GM21737 (cell line): ENCODE data around the gene TXNRD2.

ENCODE experiments used
- ATAC-seq: cut with Tn5 transposase; IDR thresholded peaks from one replicate; pipeline ENCODE4 v1.9.1; 2021; ENCODE audit warnings: mild to moderate bottlenecking, moderate library complexity; ENCODE audit not compliant: unreplicated experiment

TXNRD2 gene

GRCh38 chr22:19905347-19906276, 36.0 kb downstream of the TXNRD2 start:
- no peak for ATAC-seq

GRCh38 chr22:19904935-19905334, 36.7 kb downstream of the TXNRD2 start:
- ATAC-seq: no peak

- ATAC-seq: no peak
These were observed 37.3 kb downstream of the TXNRD2 start for GRCh38 chr22:19904174-19904856.

- ATAC-seq: no peak
These were observed 38.1 kb downstream of the TXNRD2 start for GRCh38 chr22:19903513-19903912.

- no peak for ATAC-seq
These were observed 38.6 kb downstream of the TXNRD2 start for GRCh38 chr22:19903031-19903430.

- ATAC-seq: no peak
These were observed 39.3 kb downstream of the TXNRD2 start for GRCh38 chr22:19902245-19902715.

- no peak for ATAC-seq
These were observed 39.9 kb downstream of the TXNRD2 start for GRCh38 chr22:19901577-19902244.

GRCh38 chr22:19900707-19901436, 40.7 kb downstream of the TXNRD2 start:
- no peak for ATAC-seq

GRCh38 chr22:19898831-19899567, 42.6 kb downstream of the TXNRD2 start:
- ATAC-seq: no peak

GRCh38 chr22:19898145-19898544, 43.5 kb downstream of the TXNRD2 start:
- ATAC-seq: no peak

GRCh38 chr22:19897726-19898125, 43.9 kb downstream of the TXNRD2 start:
- no peak for ATAC-seq

- ATAC-seq: no peak
These were observed 44.8 kb downstream of the TXNRD2 start for GRCh38 chr22:19896665-19897355.

- ATAC-seq: no peak
These were observed 46.3 kb downstream of the TXNRD2 start for GRCh38 chr22:19895160-19895849.

GRCh38 chr22:19893363-19893762, 48.3 kb downstream of the TXNRD2 start:
- no peak for ATAC-seq

GRCh38 chr22:19892925-19893324, 48.7 kb downstream of the TXNRD2 start:
- no peak for ATAC-seq

GRCh38 chr22:19892257-19892879, 49.2 kb downstream of the TXNRD2 start:
- ATAC-seq: no peak

GRCh38 chr22:19891317-19892256, 50.0 kb downstream of the TXNRD2 start:
- ATAC-seq: no peak
